Duodenal mucosa (tissue), 2 donors: Measurements from ENCODE around the gene ZSCAN5C.

Experiments used
- H3K27ac ChIP-seq: one replicate; pipeline ENCODE4 v1.7.0; 2013; ENCODE audit warnings: low read depth, low read length
- H3K27me3 ChIP-seq, 2 donors: one replicate each; pipeline ENCODE4 v1.7.0; 2013; ENCODE audit warnings: low read length in 2 of 2, control low read depth in 1 of 2; ENCODE audit not compliant: insufficient read depth in 2 of 2, control insufficient read depth in 1 of 2
- H3K36me3 ChIP-seq, 2 donors: one replicate each; pipeline ENCODE4 v1.7.0; 2013; ENCODE audit warnings: low read length in 2 of 2, control low read depth in 1 of 2; ENCODE audit not compliant: insufficient read depth in 2 of 2, control insufficient read depth in 1 of 2
- H3K4me1 ChIP-seq, 2 donors: one replicate each; pipeline ENCODE4 v1.7.0; 2013; ENCODE audit warnings: low read length in 2 of 2, control low read depth in 1 of 2; ENCODE audit not compliant: insufficient read depth in 2 of 2, control insufficient read depth in 1 of 2
- H3K4me3 ChIP-seq, 2 donors: one replicate each; pipeline ENCODE4 v1.7.0; 2013; ENCODE audit warnings: low read length in 2 of 2, low read depth in 1 of 2
- H3K9ac ChIP-seq, 2 donors: one replicate each; pipeline ENCODE4 v1.7.0; 2013; ENCODE audit warnings: low read length in 2 of 2, low read depth in 1 of 2
- H3K9me3 ChIP-seq, 2 donors: one replicate each; pipeline ENCODE4 v1.7.0; 2013; ENCODE audit warnings: low read length in 2 of 2, control low read depth in 1 of 2; ENCODE audit not compliant: control insufficient read depth in 1 of 2

The ZSCAN5C gene, protein sequence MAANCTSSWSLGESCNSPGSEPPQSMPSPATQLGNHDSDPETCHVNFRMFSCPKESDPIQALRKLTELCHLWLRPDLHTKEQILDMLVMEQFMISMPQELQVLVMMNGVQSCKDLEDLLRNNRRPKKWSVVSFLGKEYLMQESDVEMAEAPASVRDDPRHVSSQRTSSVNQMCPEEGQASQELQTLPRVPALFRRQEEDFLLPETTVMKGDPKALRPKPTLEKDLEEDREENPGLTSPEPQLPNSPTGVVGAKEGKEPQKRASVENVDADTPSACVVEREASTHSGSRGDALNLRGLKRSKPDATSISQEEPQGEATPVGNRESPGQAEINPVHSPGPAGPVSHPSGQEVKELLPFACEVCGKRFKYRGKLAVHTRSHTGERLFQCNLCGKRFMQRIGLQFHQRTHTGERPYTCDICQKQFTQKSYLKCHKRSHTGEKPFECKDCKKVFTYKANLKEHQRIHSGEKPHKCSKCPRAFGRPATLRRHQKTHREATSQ

GRCh38 chr19:56201973-56202372 is at the start of gene ZSCAN5C:
Gene ZSCAN5C, plus strand, starts transcription at chr19:56202273. Its CDS starts 3,641 bp downstream, at chr19:56205914.
- Histone ChIP-seq H3K9me3 (no peaks in the 10 kb centered on the region), H3K4me1 (no peaks in the 10 kb centered on the region), H3K27ac (no peak within 1 kb of the TSS), H3K4me3 (no peak within 1 kb of the TSS), H3K27me3 (no peaks in the 10 kb centered on the region), H3K9ac (no peak within 1 kb of the TSS), H3K36me3 (no peaks in the 10 kb centered on the region)

GRCh38 chr19:56152644-56153043 is 49.4 kb upstream of the ZSCAN5C start:
- Histone ChIP-seq H3K27me3 (no peaks in the 10 kb centered on the region), H3K27ac (no peak overlapping the region), H3K4me3 (no peak overlapping the region), H3K36me3 (peaks cover 12 to 40% of the 10 kb centered on the region in 2 donors), H3K9ac (no peak overlapping the region), H3K9me3 (no peaks in the 10 kb centered on the region), H3K4me1 (peaks cover 0 to 6% of the 10 kb centered on the region in 2 donors)

DNA sequence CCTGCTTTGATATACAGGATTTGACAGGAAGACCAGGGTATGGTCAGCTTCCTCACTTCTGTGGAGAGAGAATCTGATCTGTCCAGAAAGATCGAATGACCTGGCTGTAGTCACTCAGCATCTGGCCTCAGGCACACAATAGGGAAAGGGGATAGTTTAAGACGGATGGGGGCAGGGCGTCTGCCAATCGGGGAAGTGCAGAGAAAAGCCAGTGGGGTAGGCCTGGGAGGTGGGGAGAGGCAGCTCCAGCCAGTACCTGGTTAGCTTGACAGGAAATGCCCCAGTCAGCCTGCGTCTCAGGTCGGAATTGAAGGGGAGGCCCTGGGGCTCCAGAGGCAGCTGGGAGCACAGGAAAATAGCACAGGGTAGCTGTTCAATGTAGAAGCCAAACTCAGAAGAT is 48.6 kb upstream of the ZSCAN5C start:
- Histone ChIP-seq H3K9me3 (no peaks in the 10 kb centered on the region), H3K4me1 (peaks cover 0 to 6% of the 10 kb centered on the region in 2 donors), H3K36me3 (peaks cover 12 to 33% of the 10 kb centered on the region in 2 donors), H3K27ac (no peak overlapping the region), H3K4me3 (no peak overlapping the region), H3K27me3 (no peaks in the 10 kb centered on the region), H3K9ac (no peak overlapping the region)

GRCh38 chr19:56155124-56155687 is 46.9 kb upstream of the ZSCAN5C start:
- peaks cover 14 to 34% of the 10 kb centered on the region in 2 donors for H3K36me3 ChIP-seq
- H3K9ac ChIP-seq: no peak overlapping the region
- peaks cover 0 to 6% of the 10 kb centered on the region in 2 donors for H3K4me1 ChIP-seq
- H3K27ac ChIP-seq: no peak overlapping the region
- H3K4me3 ChIP-seq: no peak overlapping the region
- H3K27me3 ChIP-seq: no peaks in the 10 kb centered on the region
- H3K9me3 ChIP-seq: no peaks in the 10 kb centered on the region

DNA sequence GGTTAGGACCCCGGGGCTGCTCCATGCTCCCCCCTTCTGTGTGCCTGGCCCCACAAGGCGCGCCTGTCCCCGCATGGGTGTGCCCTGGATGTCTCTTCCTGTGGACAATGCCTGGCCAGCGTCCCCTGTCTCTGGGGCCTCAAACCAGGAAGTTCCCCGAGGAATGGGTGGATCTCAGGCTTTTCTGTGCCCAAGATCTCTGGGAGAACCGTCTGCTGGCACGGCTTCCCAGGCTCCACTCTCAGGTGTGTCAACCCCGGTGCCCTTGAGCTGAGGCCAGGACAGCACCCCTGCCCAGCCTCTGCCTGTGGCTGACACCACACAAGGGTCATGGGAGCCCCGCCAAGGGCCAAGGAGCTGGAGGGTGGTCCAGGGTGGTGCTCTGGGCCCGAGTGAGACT is 45.3 kb upstream of the ZSCAN5C start:
- Histone ChIP-seq H3K27ac (no peak overlapping the region), H3K9ac (no peak overlapping the region), H3K9me3 (no peaks in the 10 kb centered on the region), H3K4me1 (peaks cover 0 to 6% of the 10 kb centered on the region in 2 donors), H3K27me3 (no peaks in the 10 kb centered on the region), H3K4me3 (no peak overlapping the region), H3K36me3 (peaks cover 16 to 42% of the 10 kb centered on the region in 2 donors)

DNA sequence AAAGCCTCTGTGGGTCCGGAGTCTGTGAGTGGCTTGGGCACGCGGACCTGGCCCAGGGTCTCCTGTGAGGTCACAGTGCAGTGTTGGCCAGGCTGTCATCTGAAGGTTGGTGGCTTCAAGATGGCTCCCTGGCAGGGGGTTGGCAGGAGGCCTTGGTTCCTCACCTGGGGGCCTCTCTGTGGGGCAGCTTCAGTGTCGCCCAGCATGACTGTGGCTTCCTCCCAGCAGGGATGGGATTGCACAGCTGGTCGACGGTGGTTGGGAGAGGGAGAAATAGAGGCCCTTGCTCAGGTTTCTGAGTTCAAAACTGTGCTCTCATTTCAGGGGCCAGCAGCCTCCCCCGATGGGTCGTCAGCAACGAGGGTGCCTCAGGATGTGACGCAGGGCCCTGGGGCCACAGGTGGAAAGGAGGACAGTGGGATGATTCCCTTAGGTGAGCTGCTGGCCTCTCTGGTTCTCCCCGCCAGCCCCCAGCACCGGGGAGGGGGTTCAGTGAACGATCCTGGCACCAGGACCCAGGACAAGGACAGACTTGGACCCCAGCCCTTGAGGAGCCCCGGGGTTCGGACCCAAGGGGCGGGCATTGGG is 43.8 kb upstream of the ZSCAN5C start:
- no peak overlapping the region for H3K27ac ChIP-seq
- peaks cover 16 to 42% of the 10 kb centered on the region in 2 donors for H3K36me3 ChIP-seq
- peaks cover 0 to 6% of the 10 kb centered on the region in 2 donors for H3K4me1 ChIP-seq
- H3K9ac ChIP-seq: no peak overlapping the region
- H3K9me3 ChIP-seq: no peaks in the 10 kb centered on the region
- no peaks in the 10 kb centered on the region for H3K27me3 ChIP-seq
- H3K4me3 ChIP-seq: no peak overlapping the region

- H3K4me1 ChIP-seq: peaks cover 0 to 6% of the 10 kb centered on the region in 2 donors
- no peak overlapping the region for H3K4me3 ChIP-seq
- no peak overlapping the region for H3K27ac ChIP-seq
- H3K27me3 ChIP-seq: no peaks in the 10 kb centered on the region
- no peak overlapping the region for H3K9ac ChIP-seq
- H3K36me3 ChIP-seq: peaks cover 16 to 36% of the 10 kb centered on the region in 2 donors
- H3K9me3 ChIP-seq: no peaks in the 10 kb centered on the region
Measured at GRCh38 chr19:56159009-56159559, 43.0 kb upstream of the ZSCAN5C start.

GRCh38 chr19:56159622-56160271 is 42.3 kb upstream of the ZSCAN5C start:
- Histone ChIP-seq H3K27me3 (no peaks in the 10 kb centered on the region), H3K9ac (no peak overlapping the region), H3K27ac (no peak overlapping the region), H3K9me3 (no peaks in the 10 kb centered on the region), H3K4me1 (peaks cover 0 to 6% of the 10 kb centered on the region in 2 donors), H3K4me3 (no peak overlapping the region), H3K36me3 (peaks cover 16 to 36% of the 10 kb centered on the region in 2 donors)

DNA sequence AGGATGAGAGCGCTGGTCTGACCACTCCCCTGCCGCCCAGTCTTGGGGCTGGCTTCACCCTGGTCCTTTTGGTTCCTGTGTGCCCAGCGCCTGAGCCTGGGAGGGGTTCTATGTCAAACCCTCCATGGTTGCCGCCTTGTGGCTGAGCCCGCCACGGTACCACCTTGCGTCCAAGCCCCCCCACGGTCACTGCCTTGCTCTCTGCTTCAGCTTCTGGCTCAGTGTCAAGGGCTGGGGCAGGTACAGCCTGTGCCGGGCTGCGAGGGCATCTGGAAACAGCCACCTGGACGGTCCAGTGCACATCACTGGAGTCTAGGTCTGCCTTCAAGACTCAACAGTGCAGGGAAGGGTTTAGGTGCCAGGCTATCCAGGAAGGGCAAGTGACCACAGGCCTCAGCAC is 40.5 kb upstream of the ZSCAN5C start:
- Histone ChIP-seq H3K27me3 (no peaks in the 10 kb centered on the region), H3K9ac (no peak overlapping the region), H3K36me3 (peaks cover 9 to 22% of the 10 kb centered on the region in 2 donors), H3K27ac (no peak overlapping the region), H3K4me1 (peaks cover 0 to 6% of the 10 kb centered on the region in 2 donors), H3K9me3 (no peaks in the 10 kb centered on the region), H3K4me3 (no peak overlapping the region)
